Loucy (cell line): Measurements from ENCODE around the gene GRIN3B.

ENCODE experiments used
- EZH2phosphoT487 ChIP-seq: fragments of 200-600 bp; IDR thresholded peaks from 2 replicates; pipeline ENCODE4 v1.6.1; 2018; ENCODE audit warnings: antibody characterized with exemption, mild to moderate bottlenecking, moderate library complexity, borderline replicate concordance
- TF ChIP-seq, protein P1 (sequence below): fragments of 200-600 bp; sonication (generic); conservative IDR thresholded peaks from 2 replicates; pipeline ENCODE4 v1.5.1; 2014; ENCODE audit warnings: mild to moderate bottlenecking, antibody characterized with exemption, low read length

DNA sequence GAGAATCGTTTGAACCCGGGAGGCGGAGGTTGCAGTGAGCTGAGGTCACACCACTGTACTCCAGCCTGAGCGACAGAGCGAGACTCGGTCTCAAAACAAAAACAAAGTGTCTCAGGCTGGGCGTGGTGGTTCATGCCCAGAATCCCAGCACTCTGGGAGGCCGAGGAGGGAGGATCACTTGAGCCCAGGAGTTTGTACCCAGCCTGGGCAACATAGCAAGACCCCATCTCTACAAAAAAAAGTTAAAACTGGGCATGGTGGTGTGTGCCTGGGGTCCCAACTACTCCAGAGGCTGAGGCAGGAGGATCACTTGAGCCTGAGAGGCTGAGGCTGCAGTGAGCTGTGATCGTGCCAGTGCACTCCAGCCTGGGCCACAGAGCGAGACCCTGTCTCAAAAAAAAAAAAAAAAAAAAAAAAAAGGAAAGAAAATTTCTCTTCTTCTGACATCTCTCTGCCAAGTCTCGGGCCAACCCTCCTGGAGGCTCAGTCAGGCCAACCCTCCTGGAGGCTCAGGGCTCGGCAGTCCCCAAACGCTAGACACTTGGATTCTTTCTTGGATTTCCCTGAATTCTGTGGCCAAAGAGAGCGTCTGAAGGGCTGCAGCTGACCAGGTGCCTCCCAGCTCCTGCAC lies 48.1 kb upstream of the GRIN3B start:
- TF ChIP-seq, protein P1, sequence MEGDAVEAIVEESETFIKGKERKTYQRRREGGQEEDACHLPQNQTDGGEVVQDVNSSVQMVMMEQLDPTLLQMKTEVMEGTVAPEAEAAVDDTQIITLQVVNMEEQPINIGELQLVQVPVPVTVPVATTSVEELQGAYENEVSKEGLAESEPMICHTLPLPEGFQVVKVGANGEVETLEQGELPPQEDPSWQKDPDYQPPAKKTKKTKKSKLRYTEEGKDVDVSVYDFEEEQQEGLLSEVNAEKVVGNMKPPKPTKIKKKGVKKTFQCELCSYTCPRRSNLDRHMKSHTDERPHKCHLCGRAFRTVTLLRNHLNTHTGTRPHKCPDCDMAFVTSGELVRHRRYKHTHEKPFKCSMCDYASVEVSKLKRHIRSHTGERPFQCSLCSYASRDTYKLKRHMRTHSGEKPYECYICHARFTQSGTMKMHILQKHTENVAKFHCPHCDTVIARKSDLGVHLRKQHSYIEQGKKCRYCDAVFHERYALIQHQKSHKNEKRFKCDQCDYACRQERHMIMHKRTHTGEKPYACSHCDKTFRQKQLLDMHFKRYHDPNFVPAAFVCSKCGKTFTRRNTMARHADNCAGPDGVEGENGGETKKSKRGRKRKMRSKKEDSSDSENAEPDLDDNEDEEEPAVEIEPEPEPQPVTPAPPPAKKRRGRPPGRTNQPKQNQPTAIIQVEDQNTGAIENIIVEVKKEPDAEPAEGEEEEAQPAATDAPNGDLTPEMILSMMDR = no peak
- TF ChIP-seq EZH2phosphoT487 = no peak
